ENCODE data around the gene NOP14. TPM values are rescaled to one million over a fixed set of nuclear protein-coding genes. Genes with fewer than 3 reads are reported as not detected.

Gene NOP14
- total RNA-seq, 1 donor from 2014 or later: 16.1 TPM

DNA sequence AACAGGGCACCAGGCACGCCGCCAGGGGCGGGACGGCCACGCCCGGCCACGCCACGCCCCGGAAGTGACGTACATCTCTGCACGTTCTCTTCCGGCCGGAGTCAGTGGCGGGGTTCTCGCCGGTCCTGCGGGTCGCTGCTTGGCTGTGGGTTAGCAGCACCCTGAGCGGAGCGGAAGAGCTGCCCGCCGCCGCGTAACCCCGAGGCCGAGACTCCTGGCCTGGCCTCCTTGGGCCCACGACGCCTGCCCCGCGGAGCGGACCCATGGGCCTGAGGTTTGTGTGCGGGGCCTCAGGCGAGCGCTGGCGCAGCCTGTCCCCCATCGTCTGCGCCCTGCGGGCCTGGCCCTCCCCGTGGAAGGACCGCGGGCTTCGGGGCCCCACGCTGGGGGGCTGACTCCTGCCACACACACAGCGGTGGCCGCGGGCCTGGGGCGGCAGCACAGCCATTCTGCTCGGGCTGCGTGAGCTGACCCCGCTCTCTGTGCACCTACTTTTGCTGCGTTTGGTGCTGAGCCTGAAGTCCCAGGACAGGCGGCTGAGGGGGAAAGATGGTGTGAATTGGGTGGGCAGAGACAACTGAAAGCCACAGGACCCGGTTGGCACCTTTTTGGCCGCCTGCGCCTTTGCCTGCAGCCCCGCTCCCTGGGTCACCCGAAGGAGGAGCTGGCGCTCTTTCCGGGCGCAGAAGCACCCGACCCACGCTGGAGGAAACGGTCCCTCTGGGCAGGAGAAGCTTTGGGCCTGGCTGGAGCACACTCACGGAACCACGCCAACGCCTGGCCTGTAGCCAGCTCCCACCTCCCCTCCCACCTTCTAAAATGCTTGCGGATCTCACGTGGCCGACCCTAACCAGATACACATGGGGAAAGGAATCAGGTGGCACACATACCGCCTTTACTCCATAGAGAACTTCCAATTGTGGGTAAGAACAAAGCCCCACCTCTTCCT, 28.1 kb downstream of the NOP14 start:
- intact Hi-C loops (cut with DNase I): loop anchor here (2.0 to 5.0 kb wide), 2 partner anchors 93 to 178 kb away; partner anchors contain the start of genes ADD1 and TNIP2

GRCh38 chr4:2934077-2934812, 29.0 kb downstream of the NOP14 start:
- intact Hi-C loops (cut with DNase I): loop anchor here (2.0 to 5.0 kb wide), 2 partner anchors 92 to 177 kb away; partner anchors contain the start of genes ADD1 and TNIP2
- DNase-seq (ENCODE audit: low spot score): peak; percentile 85

More for the DNA sequence above, 28.1 kb downstream of the NOP14 start:
- DNase-seq (ENCODE audit: low spot score): peak; percentile 96

DNA sequence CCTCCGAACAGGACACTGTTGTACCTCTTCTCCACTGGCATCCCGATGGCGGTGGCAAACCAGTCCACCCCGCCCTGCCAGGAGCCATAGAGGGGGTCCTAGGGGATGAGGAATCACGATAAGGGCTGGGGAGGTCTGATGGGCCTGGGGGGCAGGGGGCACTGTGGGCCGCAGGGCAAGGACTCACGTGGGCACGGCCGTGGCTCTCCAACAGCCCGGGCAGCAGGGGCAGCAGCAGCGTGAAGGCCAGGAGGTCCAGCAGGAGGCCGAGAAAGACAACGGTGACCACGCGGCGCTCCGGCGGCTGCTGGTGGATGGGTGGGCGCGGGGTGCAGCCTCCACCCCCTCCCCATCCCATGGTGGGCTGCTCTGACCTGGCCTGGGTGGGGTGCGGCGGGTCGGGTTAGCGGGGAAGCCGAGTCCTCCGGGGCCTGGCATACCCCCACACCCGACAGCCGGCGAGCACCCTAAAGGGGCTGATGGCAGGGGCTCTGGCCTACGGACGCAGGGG, 29.6 kb downstream of the NOP14 start:
- intact Hi-C loops (cut with DNase I): loop anchor here (2.0 to 5.0 kb wide), 2 partner anchors 91 to 177 kb away; partner anchors contain the start of genes ADD1 and TNIP2
- peak; percentile 70 for DNase-seq (ENCODE audit: low spot score)

DNA sequence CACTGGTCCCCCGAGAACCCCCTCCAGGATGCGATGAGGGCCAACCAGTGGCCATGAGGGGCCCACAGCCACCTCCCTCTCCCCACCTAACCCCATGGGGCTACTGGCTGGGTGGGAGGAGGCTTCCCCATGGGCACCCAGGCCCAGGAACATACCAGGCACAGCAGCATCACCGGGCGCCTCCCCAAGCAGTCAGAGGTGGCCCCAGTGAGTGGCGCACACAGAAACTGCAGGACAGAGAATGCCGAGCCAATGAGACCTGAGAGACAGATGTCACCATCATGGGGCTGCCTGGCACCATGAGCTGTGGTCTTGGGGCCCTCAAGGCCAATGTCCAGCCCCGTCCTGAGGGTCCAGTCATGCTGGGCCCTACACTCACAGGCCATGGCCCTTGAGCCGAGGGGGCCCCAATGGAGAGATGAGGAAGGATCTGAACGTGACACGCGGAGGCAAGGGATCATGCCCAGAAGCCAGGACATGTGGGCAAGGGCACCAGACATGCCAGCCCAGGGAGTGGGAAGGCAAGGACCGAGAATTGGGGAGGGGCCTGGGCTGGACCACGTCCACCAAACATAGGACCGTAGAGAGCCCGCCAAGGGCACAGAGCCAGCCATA, 30.1 kb downstream of the NOP14 start:
- DNase-seq (ENCODE audit: low spot score): peak; percentile 74
- intact Hi-C loops (cut with DNase I): loop anchor here (5.0 kb wide), 1 partner anchor 91 kb away; the partner anchor contains the start of gene ADD1

DNA sequence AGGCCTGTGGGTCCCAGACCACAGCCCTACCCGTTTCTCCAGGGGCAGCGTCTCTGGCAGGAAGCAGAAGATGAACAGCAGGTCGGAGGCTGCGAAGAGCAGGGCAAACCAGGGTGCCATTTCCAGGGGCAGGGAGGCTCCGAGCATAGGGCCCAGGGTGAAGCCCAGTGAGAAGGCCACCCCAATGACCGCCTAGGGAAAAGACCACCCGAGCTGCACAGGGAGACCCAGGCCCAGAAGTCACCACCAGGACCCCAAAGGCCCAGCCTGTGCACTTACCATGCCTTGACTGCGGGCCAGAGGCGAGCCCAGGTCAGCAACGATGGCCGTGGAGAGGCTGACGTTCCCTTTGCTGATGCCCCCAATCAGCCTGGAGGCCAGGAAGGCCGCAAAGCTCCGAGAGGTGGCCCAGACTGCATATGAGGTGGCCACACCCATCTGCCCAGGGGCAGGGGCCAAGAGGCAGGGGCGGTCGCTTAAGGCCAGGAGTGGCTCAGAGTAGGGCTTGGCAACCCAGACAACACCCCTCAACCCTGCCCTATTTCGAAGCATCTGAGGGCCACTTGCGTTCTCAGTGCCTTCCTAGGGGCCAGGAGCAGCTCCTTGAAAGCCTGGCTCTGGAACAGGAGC, 30.8 kb downstream of the NOP14 start:
- DNase-seq (ENCODE audit: low spot score): peak; percentile 67
- intact Hi-C loops (cut with DNase I): loop anchor here (5.0 kb wide), 1 partner anchor 90 kb away; the partner anchor contains the start of gene ADD1

GRCh38 chr4:2931512-2932301, 31.5 kb downstream of the NOP14 start:
- peak; percentile 91 for DNase-seq (ENCODE audit: low spot score)
- intact Hi-C loops (cut with DNase I): loop anchor here (5.0 kb wide), 1 partner anchor 89 kb away; the partner anchor contains the start of gene ADD1

DNA sequence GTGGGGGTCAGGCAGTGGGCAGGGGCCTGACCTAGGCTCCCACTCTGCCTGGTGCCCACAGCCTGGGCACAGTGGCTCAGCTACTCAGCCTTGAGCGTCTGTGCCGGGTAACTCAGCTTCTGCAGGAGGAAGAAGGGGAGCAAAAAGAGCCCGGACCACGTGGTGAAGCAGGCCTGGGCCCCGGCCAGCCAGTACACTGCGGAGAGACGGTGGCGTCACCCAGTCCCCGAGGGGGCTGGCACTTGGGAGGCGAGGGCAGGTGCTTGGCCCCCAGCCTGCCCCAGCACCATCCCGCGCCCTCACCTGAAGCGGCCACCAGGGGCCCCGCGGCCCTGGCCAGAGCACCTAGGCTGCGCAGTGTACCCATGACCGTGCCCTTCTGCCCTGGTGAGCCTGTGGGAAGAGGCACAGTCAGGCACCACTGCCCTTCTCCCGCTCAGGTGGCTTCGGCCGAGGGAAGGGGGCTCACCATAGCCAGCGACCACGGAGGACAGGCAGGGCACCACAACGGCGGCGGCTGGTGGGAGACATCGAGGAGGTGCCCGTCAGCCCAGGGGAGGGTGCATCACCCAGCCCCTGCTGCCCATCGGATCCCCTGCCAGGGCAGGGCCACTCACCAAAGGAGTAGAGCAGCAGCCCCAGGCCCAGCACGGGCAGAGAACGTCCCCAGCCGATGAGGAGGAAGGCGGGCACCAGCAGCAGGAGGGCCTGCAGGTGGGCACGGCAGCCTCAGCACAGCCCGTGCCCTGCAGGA, 32.3 kb downstream of the NOP14 start:
- intact Hi-C loops (cut with DNase I): loop anchor here (5.0 kb wide), 1 partner anchor 89 kb away; the partner anchor contains the start of gene ADD1
- peak; percentile 74 for DNase-seq (ENCODE audit: low spot score)

- DNase-seq (ENCODE audit: low spot score): peak; percentile 58
- intact Hi-C loops (cut with DNase I): loop anchor here (5.0 kb wide), 1 partner anchor 88 kb away; the partner anchor contains the start of gene ADD1
Measured at GRCh38 chr4:2930135-2930757, 33.0 kb downstream of the NOP14 start.

GRCh38 chr4:2929469-2929868, 33.7 kb downstream of the NOP14 start:
- peak; percentile 50 for DNase-seq (ENCODE audit: low spot score)
- intact Hi-C loops (cut with DNase I): no loop called here

DNA sequence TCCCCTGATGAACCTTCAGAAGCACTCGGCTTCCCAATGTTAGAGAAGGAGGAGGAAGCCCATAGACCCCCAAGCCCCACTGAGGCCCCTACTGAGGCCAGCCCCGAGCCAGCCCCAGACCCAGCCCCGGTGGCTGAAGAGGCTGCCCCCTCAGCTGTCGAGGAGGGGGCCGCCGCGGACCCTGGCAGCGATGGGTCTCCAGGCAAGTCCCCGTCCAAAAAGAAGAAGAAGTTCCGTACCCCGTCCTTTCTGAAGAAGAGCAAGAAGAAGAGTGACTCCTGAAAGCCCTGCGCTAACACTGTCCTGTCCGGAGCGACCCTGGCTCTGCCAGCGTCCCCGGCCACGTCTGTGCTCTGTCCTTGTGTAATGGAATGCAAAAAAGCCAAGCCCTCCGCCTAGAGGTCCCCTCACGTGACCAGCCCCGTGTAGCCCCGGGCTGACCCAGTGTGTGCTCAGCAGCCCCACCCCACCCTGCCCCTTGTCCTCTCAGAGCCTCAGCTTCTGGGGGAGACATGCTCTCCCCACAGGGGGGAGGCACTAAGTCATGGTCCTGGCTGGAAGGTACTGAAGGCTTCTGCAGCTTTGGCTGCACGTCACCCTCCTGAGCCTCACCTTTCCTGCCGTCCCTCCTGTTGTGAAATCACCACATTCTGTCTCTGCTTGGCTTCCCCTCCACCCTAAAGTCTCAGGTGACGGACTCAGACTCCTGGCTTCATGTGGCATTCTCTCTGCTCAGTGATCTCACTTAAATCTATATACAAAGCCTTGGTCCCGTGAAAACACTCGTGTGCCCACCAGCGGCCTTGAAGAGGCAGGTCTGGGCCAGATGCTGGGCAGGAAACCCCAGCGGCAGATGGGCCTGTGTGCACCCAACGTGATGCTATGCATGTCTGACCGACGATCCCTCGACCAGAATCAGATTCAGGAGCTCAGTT, 34.7 kb downstream of the NOP14 start:
- DNase-seq (ENCODE audit: low spot score): peak; percentile 59
- intact Hi-C loops (cut with DNase I): no loop called here

GRCh38 chr4:2927696-2928075, 35.5 kb downstream of the NOP14 start:
- intact Hi-C loops (cut with DNase I): no loop called here
- peak; percentile 44 for DNase-seq (ENCODE audit: low spot score)

DNA sequence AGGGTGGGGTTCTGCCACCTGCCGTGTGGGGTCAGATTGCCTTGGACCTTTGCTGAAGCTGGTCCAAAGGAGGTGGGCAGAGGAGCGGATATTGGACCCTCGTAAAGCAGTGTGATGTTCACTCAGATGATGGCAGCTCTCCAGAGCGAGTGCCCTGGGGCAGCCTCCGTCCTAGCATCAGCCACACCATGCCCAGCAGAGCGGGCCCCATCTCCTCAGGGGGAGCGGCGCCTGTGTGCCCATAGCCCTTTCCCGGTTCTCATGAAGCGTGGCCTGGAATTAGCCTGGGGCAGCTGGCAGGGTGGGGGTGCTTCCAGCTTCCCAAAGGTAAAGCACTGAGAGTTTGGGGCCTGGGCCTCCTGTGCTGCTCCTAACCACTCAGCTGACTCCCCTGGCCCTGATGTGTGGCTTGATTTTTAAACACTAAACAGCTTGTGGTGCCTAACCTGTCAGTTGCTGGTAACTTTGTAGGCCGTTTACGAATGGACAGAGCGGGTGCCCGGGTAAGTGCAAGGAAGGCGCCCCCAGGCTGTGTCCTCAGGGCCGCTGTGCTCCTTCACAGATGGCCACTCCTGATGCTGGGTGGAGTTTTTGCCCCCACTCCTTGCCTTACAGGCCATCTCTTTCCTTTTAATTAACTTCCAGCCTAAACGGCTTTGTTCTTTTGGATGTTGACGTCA, 36.0 kb downstream of the NOP14 start:
- intact Hi-C loops (cut with DNase I): no loop called here
- DNase-seq (ENCODE audit: low spot score): no peak

DNA sequence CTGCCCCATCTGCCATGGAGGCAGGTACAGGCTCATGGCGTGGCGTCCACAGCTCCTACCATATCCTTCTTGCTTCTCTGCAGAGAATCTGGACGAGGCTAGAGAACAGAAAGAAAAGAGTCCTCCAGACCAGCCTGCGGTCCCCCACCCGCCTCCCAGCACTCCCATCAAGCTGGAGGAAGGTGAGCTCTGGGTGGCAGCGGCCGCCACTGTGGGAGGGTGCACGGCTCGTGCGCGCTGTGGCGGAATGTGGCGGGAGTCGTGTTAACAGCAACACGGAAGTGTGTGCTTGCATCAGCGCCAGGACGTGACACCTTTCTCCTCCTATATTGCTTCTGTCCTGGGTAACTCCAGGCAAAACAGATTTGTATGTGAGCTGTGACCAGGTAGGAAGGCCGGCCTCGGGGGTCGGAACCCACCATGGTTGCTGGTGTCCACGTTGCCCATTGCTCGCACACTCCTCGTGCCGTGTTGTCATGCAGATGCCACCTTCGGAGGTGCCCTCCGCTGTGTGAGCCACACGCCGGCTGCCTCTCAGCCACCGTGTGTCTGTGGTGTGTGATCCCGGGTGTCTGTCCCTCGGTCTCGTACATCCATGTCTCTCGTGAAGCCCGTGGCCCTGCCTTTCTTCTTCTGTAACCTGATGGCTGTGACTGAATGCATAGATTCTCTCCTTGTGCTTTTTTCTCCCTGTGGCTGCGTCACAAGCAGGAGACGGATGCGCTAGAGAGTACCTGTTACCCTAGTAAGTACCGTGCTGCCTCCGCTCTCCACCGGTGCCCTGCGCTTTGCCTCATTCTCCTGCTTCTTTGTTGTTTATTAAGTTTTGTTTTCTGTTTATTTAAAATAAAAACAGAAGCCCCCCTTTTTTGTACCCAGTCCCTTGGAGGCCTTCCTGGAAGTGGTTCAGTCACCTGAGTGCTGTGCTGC, 37.0 kb downstream of the NOP14 start:
- DNase-seq (ENCODE audit: low spot score): peak; percentile 66
- intact Hi-C loops (cut with DNase I): no loop called here

- DNase-seq (ENCODE audit: low spot score): peak; percentile 57
- intact Hi-C loops (cut with DNase I): no loop called here
Measured at GRCh38 chr4:2925496-2925895, 37.7 kb downstream of the NOP14 start.
